Measurements from ENCODE around the gene TMEM86A. TPM values are rescaled to one million over a fixed set of nuclear protein-coding genes. Genes with fewer than 3 reads are reported as not detected.
A peak's percentile ranks its signal among the peaks of the same experiment; 100 is the strongest.

Gene TMEM86A
- total and polyA plus RNA-seq, 2 experiments from 2014 or later, result 1.7 to 5.2 TPM

DNA sequence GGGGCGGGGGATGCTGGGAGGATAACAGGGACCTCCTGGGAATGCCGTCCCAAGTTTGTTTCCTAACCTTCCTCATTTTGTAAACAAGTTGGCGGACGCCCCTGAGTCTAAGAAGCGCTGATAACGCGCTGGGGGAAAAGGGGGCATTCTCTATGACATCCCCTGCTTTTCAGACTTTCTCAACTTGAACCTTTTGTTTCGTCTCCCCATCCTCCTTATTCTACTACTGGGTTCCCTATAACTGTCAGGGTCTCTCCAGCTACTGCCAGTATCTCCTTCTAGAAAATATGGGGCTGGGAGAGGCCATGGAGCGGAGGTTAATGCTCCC lies 654 bp downstream of the TMEM86A start:
- Histone ChIP-seq H3K27ac (peak overlapping the region; percentile 67), H3K9me2 (replicated peaks; ENCODE audit: insufficient read depth) (no peaks in the 10 kb centered on the region), H3K36me3 (replicated peaks; ENCODE audit: insufficient read depth, low read depth) (no peaks in the 10 kb centered on the region), H3K79me2 (no peaks in the 10 kb centered on the region), H4K20me1 (ENCODE audit: insufficient read depth, poor library complexity, severe bottlenecking) (no peaks in the 10 kb centered on the region), H3K4me2 (peak overlapping the region; percentile 84), H3K4me3 (peak overlapping the region; percentile 98), H3K4me1 (ENCODE audit: insufficient read depth) (peaks cover 5% of the 10 kb centered on the region), H2AFZ (peak overlapping the region; percentile 59), H3K9me3 (ENCODE audit: low read depth) (no peaks in the 10 kb centered on the region), H3K27me3 (no peaks in the 10 kb centered on the region)
- 10% methylated on average over 9 of the region's 9 CpGs for WGBS (ENCODE audit: low lambda C conversion rate, missing lambda C conversion rate)
- TF ChIP-seq, protein P1, sequence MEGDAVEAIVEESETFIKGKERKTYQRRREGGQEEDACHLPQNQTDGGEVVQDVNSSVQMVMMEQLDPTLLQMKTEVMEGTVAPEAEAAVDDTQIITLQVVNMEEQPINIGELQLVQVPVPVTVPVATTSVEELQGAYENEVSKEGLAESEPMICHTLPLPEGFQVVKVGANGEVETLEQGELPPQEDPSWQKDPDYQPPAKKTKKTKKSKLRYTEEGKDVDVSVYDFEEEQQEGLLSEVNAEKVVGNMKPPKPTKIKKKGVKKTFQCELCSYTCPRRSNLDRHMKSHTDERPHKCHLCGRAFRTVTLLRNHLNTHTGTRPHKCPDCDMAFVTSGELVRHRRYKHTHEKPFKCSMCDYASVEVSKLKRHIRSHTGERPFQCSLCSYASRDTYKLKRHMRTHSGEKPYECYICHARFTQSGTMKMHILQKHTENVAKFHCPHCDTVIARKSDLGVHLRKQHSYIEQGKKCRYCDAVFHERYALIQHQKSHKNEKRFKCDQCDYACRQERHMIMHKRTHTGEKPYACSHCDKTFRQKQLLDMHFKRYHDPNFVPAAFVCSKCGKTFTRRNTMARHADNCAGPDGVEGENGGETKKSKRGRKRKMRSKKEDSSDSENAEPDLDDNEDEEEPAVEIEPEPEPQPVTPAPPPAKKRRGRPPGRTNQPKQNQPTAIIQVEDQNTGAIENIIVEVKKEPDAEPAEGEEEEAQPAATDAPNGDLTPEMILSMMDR (IDR thresholded peaks at IDR 0.05; ENCODE audit: poor library complexity), result no peak
- TF ChIP-seq EZH2phosphoT487 (IDR thresholded peaks at IDR 0.05; ENCODE audit: low read depth, severe bottlenecking, unreplicated experiment) (no peak), EZH2 (IDR thresholded peaks at IDR 0.05; ENCODE audit: borderline replicate concordance) (no peak)
- no peak for DNase-seq (ENCODE audit: low spot score)

DNA sequence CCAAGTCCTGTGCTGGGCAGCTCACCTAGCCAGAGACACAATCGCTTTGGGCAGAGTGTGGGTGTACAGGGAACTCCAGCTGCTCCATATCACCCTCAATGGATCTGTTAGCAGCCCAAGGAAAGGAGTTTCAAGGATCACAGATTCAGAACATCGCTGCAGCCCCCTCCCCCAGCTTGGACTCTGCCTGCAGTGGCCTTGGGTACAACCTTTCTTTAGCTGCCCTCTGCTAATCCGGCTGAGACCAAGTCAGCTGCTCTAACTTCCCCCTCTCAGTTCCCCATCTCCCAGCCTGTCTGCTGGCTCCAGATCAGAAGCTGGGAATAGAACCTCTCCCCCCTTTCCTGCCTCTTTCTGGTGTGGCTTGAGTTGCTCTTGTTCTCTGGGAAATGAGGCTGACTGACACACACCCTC lies 1.3 kb downstream of the TMEM86A start:
- Histone ChIP-seq H4K20me1 (ENCODE audit: insufficient read depth, poor library complexity, severe bottlenecking) (no peaks in the 10 kb centered on the region), H3K9me3 (ENCODE audit: low read depth) (no peaks in the 10 kb centered on the region), H3K4me2 (peak overlapping the region; percentile 84), H3K4me3 (no peak overlapping the region), H3K79me2 (no peaks in the 10 kb centered on the region), H3K36me3 (replicated peaks; ENCODE audit: insufficient read depth, low read depth) (no peaks in the 10 kb centered on the region), H3K4me1 (ENCODE audit: insufficient read depth) (peaks cover 5% of the 10 kb centered on the region), H3K9me2 (replicated peaks; ENCODE audit: insufficient read depth) (no peaks in the 10 kb centered on the region), H3K27ac (no peak overlapping the region), H2AFZ (peak overlapping the region; percentile 59), H3K27me3 (no peaks in the 10 kb centered on the region)
- no peak for DNase-seq (ENCODE audit: low spot score)
- no peak for TF ChIP-seq EZH2phosphoT487 (IDR thresholded peaks at IDR 0.05; ENCODE audit: low read depth, severe bottlenecking, unreplicated experiment)
- TF ChIP-seq EZH2 (IDR thresholded peaks at IDR 0.05; ENCODE audit: borderline replicate concordance), result no peak
- TF ChIP-seq, protein P1 (IDR thresholded peaks at IDR 0.05; ENCODE audit: poor library complexity), result no peak
- 65% methylated on average over 3 of the region's 3 CpGs for WGBS (ENCODE audit: low lambda C conversion rate, missing lambda C conversion rate)

DNA sequence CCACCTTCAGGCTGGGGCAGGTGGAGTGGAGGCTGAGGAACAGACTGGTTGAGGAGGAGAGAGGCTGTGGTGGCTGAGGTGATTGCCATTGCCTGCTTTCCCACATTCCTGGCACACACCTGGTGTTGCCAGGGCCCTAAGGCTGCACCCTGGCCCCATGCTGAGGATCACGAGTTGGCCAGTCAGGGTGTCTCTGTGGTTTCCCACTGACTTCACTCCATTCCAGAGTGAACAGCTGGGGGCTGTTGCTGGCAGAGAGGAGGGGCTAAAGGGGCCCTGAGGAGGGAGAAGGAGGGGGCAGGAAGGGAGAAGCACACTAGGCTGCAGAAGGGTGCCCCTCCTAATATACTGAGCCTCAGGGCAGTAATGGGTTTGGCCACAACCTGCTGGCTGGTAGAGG lies 1.8 kb downstream of the TMEM86A start:
- H3K27ac ChIP-seq, result no peak overlapping the region
- H3K36me3 ChIP-seq (replicated peaks; ENCODE audit: insufficient read depth, low read depth), result no peaks in the 10 kb centered on the region
- no peak for DNase-seq (ENCODE audit: low spot score)
- no peaks in the 10 kb centered on the region for H4K20me1 ChIP-seq (ENCODE audit: insufficient read depth, poor library complexity, severe bottlenecking)
- 61% methylated on average over 1 of the region's 1 CpG for WGBS (ENCODE audit: low lambda C conversion rate, missing lambda C conversion rate)
- H3K27me3 ChIP-seq, result no peaks in the 10 kb centered on the region
- H3K9me3 ChIP-seq (ENCODE audit: low read depth), result no peaks in the 10 kb centered on the region
- H3K79me2 ChIP-seq, result no peaks in the 10 kb centered on the region
- H3K4me3 ChIP-seq, result no peak overlapping the region
- peaks cover 5% of the 10 kb centered on the region for H3K4me1 ChIP-seq (ENCODE audit: insufficient read depth)
- H3K4me2 ChIP-seq, result peak overlapping the region; percentile 84
- H2AFZ ChIP-seq, result no peak overlapping the region
- TF ChIP-seq, protein P1 (IDR thresholded peaks at IDR 0.05; ENCODE audit: poor library complexity), result no peak
- TF ChIP-seq EZH2 (IDR thresholded peaks at IDR 0.05; ENCODE audit: borderline replicate concordance) (no peak), EZH2phosphoT487 (IDR thresholded peaks at IDR 0.05; ENCODE audit: low read depth, severe bottlenecking, unreplicated experiment) (no peak)
- no peaks in the 10 kb centered on the region for H3K9me2 ChIP-seq (replicated peaks; ENCODE audit: insufficient read depth)

DNA sequence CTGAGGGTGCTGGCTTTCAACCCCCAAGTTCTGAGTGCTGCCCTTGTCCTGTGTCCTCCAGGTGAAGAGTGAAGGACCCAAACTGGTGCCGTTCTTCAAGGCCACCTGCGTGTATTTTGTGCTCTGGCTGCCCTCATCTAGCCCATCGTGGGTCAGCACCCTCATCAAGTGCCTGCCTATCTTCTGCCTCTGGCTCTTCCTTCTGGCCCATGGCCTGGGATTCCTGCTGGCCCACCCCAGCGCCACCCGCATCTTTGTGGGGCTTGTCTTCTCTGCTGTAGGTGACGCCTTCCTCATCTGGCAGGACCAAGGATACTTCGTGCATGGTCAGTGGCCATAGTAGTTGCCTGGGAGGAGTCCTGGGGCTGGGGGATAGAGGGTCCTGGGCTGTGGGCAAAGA lies 2.3 kb downstream of the TMEM86A start:
- no peak overlapping the region for H2AFZ ChIP-seq
- DNase-seq (ENCODE audit: low spot score), result no peak
- no peak for TF ChIP-seq EZH2 (IDR thresholded peaks at IDR 0.05; ENCODE audit: borderline replicate concordance)
- no peak for TF ChIP-seq EZH2phosphoT487 (IDR thresholded peaks at IDR 0.05; ENCODE audit: low read depth, severe bottlenecking, unreplicated experiment)
- TF ChIP-seq, protein P1 (IDR thresholded peaks at IDR 0.05; ENCODE audit: poor library complexity), result no peak
- no peak overlapping the region for H3K4me2 ChIP-seq
- H3K9me2 ChIP-seq (replicated peaks; ENCODE audit: insufficient read depth), result no peaks in the 10 kb centered on the region
- WGBS (ENCODE audit: low lambda C conversion rate, missing lambda C conversion rate), result 97% methylated on average over 7 of the region's 7 CpGs
- H3K27ac ChIP-seq, result no peak overlapping the region
- no peaks in the 10 kb centered on the region for H4K20me1 ChIP-seq (ENCODE audit: insufficient read depth, poor library complexity, severe bottlenecking)
- H3K4me3 ChIP-seq, result no peak overlapping the region
- no peaks in the 10 kb centered on the region for H3K9me3 ChIP-seq (ENCODE audit: low read depth)
- peaks cover 5% of the 10 kb centered on the region for H3K4me1 ChIP-seq (ENCODE audit: insufficient read depth)
- H3K36me3 ChIP-seq (replicated peaks; ENCODE audit: insufficient read depth, low read depth), result no peaks in the 10 kb centered on the region
- no peaks in the 10 kb centered on the region for H3K79me2 ChIP-seq
- H3K27me3 ChIP-seq, result no peaks in the 10 kb centered on the region
